ENCODE measurements around the gene MRPL21.
A peak's percentile ranks its signal among the peaks of the same experiment; 100 is the strongest.

MRPL21 gene

DNA sequence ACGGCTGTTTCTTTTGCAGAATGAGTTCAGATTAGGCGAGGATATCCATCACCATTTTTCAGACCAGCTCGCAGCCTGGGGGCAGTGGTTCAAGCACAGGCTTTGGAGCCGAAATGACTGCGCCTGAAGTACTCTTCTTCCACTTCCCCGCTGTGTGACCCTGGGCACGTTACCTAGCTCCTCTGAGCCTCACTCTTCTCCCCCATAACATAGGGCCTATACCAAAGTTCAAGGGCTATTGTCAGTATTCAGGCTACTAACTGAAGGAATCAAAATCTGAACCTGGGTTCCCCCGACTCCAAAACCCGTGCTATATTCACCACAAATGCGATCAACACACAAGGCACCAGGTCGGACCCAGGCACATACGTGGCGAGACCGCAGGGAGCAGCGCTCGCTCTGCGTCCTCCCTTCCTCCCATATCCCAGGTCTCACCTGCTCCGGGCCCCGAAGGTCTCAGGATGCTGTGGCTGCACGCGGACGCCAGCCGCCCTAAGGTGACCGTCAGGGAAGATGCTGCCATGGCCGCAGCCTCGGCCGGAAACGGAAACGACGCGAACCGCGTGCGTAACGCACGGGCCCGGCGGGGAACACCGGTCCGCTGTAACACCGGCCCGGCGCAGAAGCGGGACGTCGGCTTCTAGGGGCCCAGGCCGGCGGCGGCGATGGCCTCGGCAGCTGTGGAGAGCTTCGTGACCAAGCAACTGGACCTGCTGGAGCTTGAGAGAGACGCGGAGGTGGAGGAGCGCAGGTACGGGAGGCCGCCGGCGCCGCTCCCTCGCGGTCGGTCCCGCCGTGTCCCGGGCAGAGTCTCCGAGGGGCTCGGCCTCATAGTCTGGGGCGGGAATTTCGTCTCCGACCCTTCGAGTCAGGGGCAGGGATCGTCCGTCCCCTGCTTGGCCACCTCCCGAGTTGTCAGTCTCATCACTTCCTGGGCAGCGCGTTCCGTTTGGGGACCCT is at the start of gene MRPL21, which contains the start of gene IGHMBP2:
Gene MRPL21, minus strand, starts transcription at position 545 of the 960 bp plus-strand sequence. Its CDS starts 22 bp downstream, at position 523.
Gene IGHMBP2, plus strand, starts transcription at position 604 of the 960 bp plus-strand sequence. Its CDS starts 62 bp downstream, at position 666.
- peak within 1 kb of the TSS; percentile 77 for H3K27ac ChIP-seq (ENCODE audit: low read depth, low read length)
- H3K4me1 ChIP-seq (ENCODE audit: control insufficient read depth in 1 of 2, insufficient read depth in 2 of 2, low read length in 2 of 2), result peaks cover 16 to 26% of the 10 kb centered on the region in 2 donors
- no peaks in the 10 kb centered on the region for H3K27me3 ChIP-seq (ENCODE audit: control insufficient read depth in 1 of 2, insufficient read depth in 2 of 2, low read length in 2 of 2)
- peaks cover 7 to 24% of the 10 kb centered on the region in 2 donors for H3K36me3 ChIP-seq (ENCODE audit: control insufficient read depth in 1 of 2, insufficient read depth in 2 of 2, low read length in 2 of 2)
- H3K4me3 ChIP-seq (ENCODE audit: low read depth in 1 of 2, low read length in 2 of 2), result peak within 1 kb of the TSS; percentile 96 to 100
- H3K9ac ChIP-seq (ENCODE audit: low read depth in 1 of 2, low read length in 2 of 2), result peak within 1 kb of the TSS; percentile 78 to 90
- H3K9me3 ChIP-seq (ENCODE audit: control insufficient read depth in 1 of 2, low read length in 2 of 2), result no peaks in the 10 kb centered on the region

DNA sequence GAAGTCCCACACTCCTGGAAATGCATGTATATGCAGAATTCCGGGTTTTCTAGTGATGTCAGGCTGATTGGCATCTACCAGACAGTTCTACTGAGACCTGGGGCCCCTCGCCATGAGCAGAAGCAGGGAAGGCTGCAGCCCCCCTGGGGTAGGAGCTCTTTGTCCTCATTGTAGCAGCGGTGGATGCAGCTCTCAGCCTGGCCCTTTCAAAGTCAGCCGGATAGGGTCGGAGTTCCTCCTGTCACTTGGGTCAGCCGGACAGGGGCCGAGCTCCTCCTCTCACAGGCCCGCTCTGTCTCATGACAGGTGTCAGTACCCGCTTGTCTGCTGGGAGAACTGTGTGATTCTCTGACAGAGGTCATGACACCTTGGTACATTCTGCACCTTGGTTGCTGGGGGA is 47.1 kb upstream of the MRPL21 start:
- Histone ChIP-seq H3K36me3 (ENCODE audit: control insufficient read depth in 1 of 2, insufficient read depth in 2 of 2, low read length in 2 of 2) (no peaks in the 10 kb centered on the region), H3K4me3 (ENCODE audit: low read depth in 1 of 2, low read length in 2 of 2) (no peak overlapping the region), H3K9ac (ENCODE audit: low read depth in 1 of 2, low read length in 2 of 2) (no peak overlapping the region), H3K4me1 (ENCODE audit: control insufficient read depth in 1 of 2, insufficient read depth in 2 of 2, low read length in 2 of 2) (peaks cover 4 to 12% of the 10 kb centered on the region in 2 donors), H3K9me3 (ENCODE audit: control insufficient read depth in 1 of 2, low read length in 2 of 2) (no peaks in the 10 kb centered on the region), H3K27me3 (ENCODE audit: control insufficient read depth in 1 of 2, insufficient read depth in 2 of 2, low read length in 2 of 2) (no peaks in the 10 kb centered on the region), H3K27ac (ENCODE audit: low read depth, low read length) (no peak overlapping the region)

GRCh38 chr11:68950270-68950669 is 46.6 kb upstream of the MRPL21 start:
- Histone ChIP-seq H3K36me3 (ENCODE audit: control insufficient read depth in 1 of 2, insufficient read depth in 2 of 2, low read length in 2 of 2) (no peaks in the 10 kb centered on the region), H3K27me3 (ENCODE audit: control insufficient read depth in 1 of 2, insufficient read depth in 2 of 2, low read length in 2 of 2) (no peaks in the 10 kb centered on the region), H3K4me3 (ENCODE audit: low read depth in 1 of 2, low read length in 2 of 2) (no peak overlapping the region), H3K9me3 (ENCODE audit: control insufficient read depth in 1 of 2, low read length in 2 of 2) (no peaks in the 10 kb centered on the region), H3K4me1 (ENCODE audit: control insufficient read depth in 1 of 2, insufficient read depth in 2 of 2, low read length in 2 of 2) (peaks cover under 1 to 8% of the 10 kb centered on the region in 2 donors), H3K27ac (ENCODE audit: low read depth, low read length) (no peak overlapping the region), H3K9ac (ENCODE audit: low read depth in 1 of 2, low read length in 2 of 2) (no peak overlapping the region)

DNA sequence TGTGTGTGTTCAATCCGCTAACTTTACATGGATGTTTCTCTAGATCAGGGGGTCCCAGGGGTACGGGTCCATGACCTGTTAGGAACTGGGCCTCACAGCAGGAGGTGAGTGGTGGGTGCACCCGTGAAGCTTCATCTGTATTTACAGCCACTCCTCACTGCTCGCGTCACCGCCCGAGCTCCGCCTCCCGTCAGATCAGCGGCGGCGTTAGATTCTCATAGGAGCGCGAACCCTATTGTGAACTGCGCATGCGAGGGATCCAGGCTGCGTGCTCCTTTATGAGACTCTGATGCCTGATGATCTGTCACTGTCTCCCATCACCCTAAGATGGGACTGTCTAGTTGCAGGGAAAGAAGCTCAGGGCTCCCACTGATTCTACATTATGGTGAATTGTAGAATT is 45.3 kb upstream of the MRPL21 start:
- no peak overlapping the region for H3K27ac ChIP-seq (ENCODE audit: low read depth, low read length)
- no peaks in the 10 kb centered on the region for H3K36me3 ChIP-seq (ENCODE audit: control insufficient read depth in 1 of 2, insufficient read depth in 2 of 2, low read length in 2 of 2)
- H3K4me1 ChIP-seq (ENCODE audit: control insufficient read depth in 1 of 2, insufficient read depth in 2 of 2, low read length in 2 of 2), result peaks cover 0 to 5% of the 10 kb centered on the region in 2 donors
- no peaks in the 10 kb centered on the region for H3K9me3 ChIP-seq (ENCODE audit: control insufficient read depth in 1 of 2, low read length in 2 of 2)
- H3K27me3 ChIP-seq (ENCODE audit: control insufficient read depth in 1 of 2, insufficient read depth in 2 of 2, low read length in 2 of 2), result no peaks in the 10 kb centered on the region
- no peak overlapping the region for H3K4me3 ChIP-seq (ENCODE audit: low read depth in 1 of 2, low read length in 2 of 2)
- H3K9ac ChIP-seq (ENCODE audit: low read depth in 1 of 2, low read length in 2 of 2), result no peak overlapping the region

DNA sequence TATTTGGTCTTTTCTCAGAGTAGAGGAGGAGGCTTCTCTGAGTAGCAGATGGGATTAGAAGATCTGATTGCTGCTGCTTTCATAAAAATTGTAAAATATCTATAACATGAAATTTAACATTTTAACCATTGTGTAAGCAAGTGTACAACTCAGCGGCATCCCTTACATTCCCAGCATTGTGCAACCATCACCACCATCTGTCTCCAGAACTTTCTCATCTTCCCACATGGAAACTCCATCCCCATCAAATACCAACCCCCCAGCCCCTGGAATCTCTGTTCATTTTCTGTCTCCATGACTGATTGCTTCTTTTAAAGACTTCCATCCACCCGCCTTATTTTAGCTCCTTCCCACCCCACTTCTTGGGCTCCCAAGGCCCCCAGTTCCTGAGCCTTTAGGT is 44.9 kb upstream of the MRPL21 start:
- no peaks in the 10 kb centered on the region for H3K36me3 ChIP-seq (ENCODE audit: control insufficient read depth in 1 of 2, insufficient read depth in 2 of 2, low read length in 2 of 2)
- no peaks in the 10 kb centered on the region for H3K27me3 ChIP-seq (ENCODE audit: control insufficient read depth in 1 of 2, insufficient read depth in 2 of 2, low read length in 2 of 2)
- H3K27ac ChIP-seq (ENCODE audit: low read depth, low read length), result no peak overlapping the region
- H3K9me3 ChIP-seq (ENCODE audit: control insufficient read depth in 1 of 2, low read length in 2 of 2), result no peaks in the 10 kb centered on the region
- peaks cover 0 to 5% of the 10 kb centered on the region in 2 donors for H3K4me1 ChIP-seq (ENCODE audit: control insufficient read depth in 1 of 2, insufficient read depth in 2 of 2, low read length in 2 of 2)
- H3K4me3 ChIP-seq (ENCODE audit: low read depth in 1 of 2, low read length in 2 of 2), result no peak overlapping the region
- H3K9ac ChIP-seq (ENCODE audit: low read depth in 1 of 2, low read length in 2 of 2), result no peak overlapping the region

DNA sequence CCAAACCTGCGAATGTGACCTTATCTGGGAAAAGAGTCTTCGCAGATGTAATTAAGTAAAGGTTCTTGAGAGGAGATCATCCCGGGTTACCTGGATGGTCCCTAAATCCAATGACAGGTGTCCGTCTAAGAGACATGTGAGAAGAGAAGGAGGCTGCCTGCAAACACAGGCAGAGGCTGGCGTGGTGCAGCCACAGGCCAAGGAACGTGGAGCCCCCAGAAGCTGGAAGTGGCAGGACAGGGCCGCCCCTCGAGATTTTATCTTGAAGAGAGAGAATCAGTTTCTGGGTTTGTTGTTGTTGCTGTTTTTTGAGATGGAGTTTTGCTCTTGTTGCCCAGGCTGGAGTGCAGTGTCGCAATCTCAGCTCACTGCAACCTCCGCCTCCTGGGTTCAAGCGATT is 43.5 kb upstream of the MRPL21 start:
- no peaks in the 10 kb centered on the region for H3K36me3 ChIP-seq (ENCODE audit: control insufficient read depth in 1 of 2, insufficient read depth in 2 of 2, low read length in 2 of 2)
- H3K4me1 ChIP-seq (ENCODE audit: control insufficient read depth in 1 of 2, insufficient read depth in 2 of 2, low read length in 2 of 2), result peaks cover 0 to 5% of the 10 kb centered on the region in 2 donors
- H3K9ac ChIP-seq (ENCODE audit: low read depth in 1 of 2, low read length in 2 of 2), result no peak overlapping the region
- no peak overlapping the region for H3K27ac ChIP-seq (ENCODE audit: low read depth, low read length)
- no peak overlapping the region for H3K4me3 ChIP-seq (ENCODE audit: low read depth in 1 of 2, low read length in 2 of 2)
- H3K9me3 ChIP-seq (ENCODE audit: control insufficient read depth in 1 of 2, low read length in 2 of 2), result no peaks in the 10 kb centered on the region
- no peaks in the 10 kb centered on the region for H3K27me3 ChIP-seq (ENCODE audit: control insufficient read depth in 1 of 2, insufficient read depth in 2 of 2, low read length in 2 of 2)

DNA sequence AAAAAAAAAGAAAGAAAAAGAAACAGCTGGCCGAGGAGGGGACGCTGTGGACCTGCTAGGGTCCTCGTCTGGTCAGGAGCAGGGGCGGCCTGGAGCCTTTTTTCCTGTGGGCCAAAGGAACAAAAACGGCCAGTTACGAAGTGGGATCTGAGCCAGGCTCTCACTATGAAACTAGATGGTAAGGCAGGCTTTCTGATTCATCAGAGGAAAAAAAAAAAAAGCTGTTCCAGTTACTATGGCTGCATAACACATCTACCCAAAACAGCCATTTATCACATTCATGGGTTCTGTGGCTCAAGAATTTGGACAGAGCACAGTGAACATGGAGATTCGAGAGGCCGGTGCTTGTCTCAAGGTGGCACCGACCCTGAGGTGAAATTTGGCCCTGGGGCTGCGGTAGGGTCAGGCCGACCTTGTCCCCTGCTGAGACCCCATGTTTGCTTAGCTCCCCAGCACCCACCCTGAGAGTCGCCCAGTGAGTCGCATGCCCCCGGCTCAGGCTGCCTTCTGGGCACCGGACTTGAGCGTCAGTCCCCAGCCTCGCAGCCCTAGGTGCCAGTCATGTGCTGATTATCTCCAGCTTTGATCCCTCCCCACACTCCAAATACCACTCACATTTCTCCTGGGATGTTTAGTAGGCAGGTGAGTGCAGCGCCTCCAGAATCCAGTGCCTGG is 42.9 kb upstream of the MRPL21 start:
- Histone ChIP-seq H3K4me1 (ENCODE audit: control insufficient read depth in 1 of 2, insufficient read depth in 2 of 2, low read length in 2 of 2) (peaks cover 0 to 5% of the 10 kb centered on the region in 2 donors), H3K27ac (ENCODE audit: low read depth, low read length) (no peak overlapping the region), H3K4me3 (ENCODE audit: low read depth in 1 of 2, low read length in 2 of 2) (no peak overlapping the region), H3K36me3 (ENCODE audit: control insufficient read depth in 1 of 2, insufficient read depth in 2 of 2, low read length in 2 of 2) (no peaks in the 10 kb centered on the region), H3K9me3 (ENCODE audit: control insufficient read depth in 1 of 2, low read length in 2 of 2) (no peaks in the 10 kb centered on the region), H3K9ac (ENCODE audit: low read depth in 1 of 2, low read length in 2 of 2) (no peak overlapping the region), H3K27me3 (ENCODE audit: control insufficient read depth in 1 of 2, insufficient read depth in 2 of 2, low read length in 2 of 2) (no peaks in the 10 kb centered on the region)

DNA sequence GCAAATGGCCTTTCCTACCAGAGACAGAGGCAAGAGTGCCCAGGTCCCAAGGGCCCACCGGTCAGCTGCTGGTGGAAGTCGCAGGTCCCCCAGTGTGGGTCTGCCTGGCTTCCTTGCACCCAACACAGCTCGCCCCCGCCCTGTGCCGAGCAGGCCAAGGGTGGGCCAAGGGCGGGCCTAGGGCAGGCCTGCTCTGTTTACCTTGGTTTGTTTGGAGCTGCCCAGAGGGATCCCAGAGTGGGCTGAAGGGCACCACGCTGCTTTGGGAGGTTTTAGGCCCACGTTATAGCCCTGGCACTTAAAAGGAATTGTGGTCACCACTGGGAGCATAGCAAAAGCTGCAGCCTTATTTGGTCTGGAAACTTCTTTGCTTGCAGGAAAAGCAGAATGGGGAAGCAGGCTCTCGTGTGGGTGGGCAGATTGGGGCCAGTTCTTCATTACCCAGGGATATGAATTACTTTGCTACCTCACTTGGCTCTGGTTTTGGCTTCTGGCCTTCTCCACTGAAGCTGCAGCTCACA is 39.2 kb upstream of the MRPL21 start:
- H3K27ac ChIP-seq (ENCODE audit: low read depth, low read length), result peak overlapping the region; percentile 52
- H3K27me3 ChIP-seq (ENCODE audit: control insufficient read depth in 1 of 2, insufficient read depth in 2 of 2, low read length in 2 of 2), result no peaks in the 10 kb centered on the region
- H3K9me3 ChIP-seq (ENCODE audit: control insufficient read depth in 1 of 2, low read length in 2 of 2), result no peaks in the 10 kb centered on the region
- peaks cover 0 to 5% of the 10 kb centered on the region in 2 donors for H3K4me1 ChIP-seq (ENCODE audit: control insufficient read depth in 1 of 2, insufficient read depth in 2 of 2, low read length in 2 of 2)
- H3K4me3 ChIP-seq (ENCODE audit: low read depth in 1 of 2, low read length in 2 of 2), result no peak overlapping the region
- H3K9ac ChIP-seq (ENCODE audit: low read depth in 1 of 2, low read length in 2 of 2), result no peak overlapping the region
- peaks cover 14 to 20% of the 10 kb centered on the region in 2 donors for H3K36me3 ChIP-seq (ENCODE audit: control insufficient read depth in 1 of 2, insufficient read depth in 2 of 2, low read length in 2 of 2)

- Histone ChIP-seq H3K9me3 (ENCODE audit: control insufficient read depth in 1 of 2, low read length in 2 of 2) (no peaks in the 10 kb centered on the region), H3K27ac (ENCODE audit: low read depth, low read length) (peak overlapping the region; percentile 52), H3K4me3 (ENCODE audit: low read depth in 1 of 2, low read length in 2 of 2) (no peak overlapping the region)
Observed at GRCh38 chr11:68942095-68942620, 38.5 kb upstream of the MRPL21 start.

More at GRCh38 chr11:68942095-68942620, 38.5 kb upstream of the MRPL21 start:
- no peak overlapping the region for H3K9ac ChIP-seq (ENCODE audit: low read depth in 1 of 2, low read length in 2 of 2)
- no peaks in the 10 kb centered on the region for H3K27me3 ChIP-seq (ENCODE audit: control insufficient read depth in 1 of 2, insufficient read depth in 2 of 2, low read length in 2 of 2)
- H3K36me3 ChIP-seq (ENCODE audit: control insufficient read depth in 1 of 2, insufficient read depth in 2 of 2, low read length in 2 of 2), result peaks cover 18 to 26% of the 10 kb centered on the region in 2 donors
- H3K4me1 ChIP-seq (ENCODE audit: control insufficient read depth in 1 of 2, insufficient read depth in 2 of 2, low read length in 2 of 2), result peaks cover 0 to 5% of the 10 kb centered on the region in 2 donors

All from duodenal mucosa (tissue), 2 donors.